ENCODE data around the gene MYL4.

- TF ChIP-seq, protein P1, sequence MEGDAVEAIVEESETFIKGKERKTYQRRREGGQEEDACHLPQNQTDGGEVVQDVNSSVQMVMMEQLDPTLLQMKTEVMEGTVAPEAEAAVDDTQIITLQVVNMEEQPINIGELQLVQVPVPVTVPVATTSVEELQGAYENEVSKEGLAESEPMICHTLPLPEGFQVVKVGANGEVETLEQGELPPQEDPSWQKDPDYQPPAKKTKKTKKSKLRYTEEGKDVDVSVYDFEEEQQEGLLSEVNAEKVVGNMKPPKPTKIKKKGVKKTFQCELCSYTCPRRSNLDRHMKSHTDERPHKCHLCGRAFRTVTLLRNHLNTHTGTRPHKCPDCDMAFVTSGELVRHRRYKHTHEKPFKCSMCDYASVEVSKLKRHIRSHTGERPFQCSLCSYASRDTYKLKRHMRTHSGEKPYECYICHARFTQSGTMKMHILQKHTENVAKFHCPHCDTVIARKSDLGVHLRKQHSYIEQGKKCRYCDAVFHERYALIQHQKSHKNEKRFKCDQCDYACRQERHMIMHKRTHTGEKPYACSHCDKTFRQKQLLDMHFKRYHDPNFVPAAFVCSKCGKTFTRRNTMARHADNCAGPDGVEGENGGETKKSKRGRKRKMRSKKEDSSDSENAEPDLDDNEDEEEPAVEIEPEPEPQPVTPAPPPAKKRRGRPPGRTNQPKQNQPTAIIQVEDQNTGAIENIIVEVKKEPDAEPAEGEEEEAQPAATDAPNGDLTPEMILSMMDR (conservative IDR thresholded peaks at IDR 0.05; ENCODE audit: low read depth, low read length): no peak
- TF ChIP-seq EZH2phosphoT487 (IDR thresholded peaks at IDR 0.05; ENCODE audit: borderline replicate concordance, low read length) (no peak), EZH2 (IDR thresholded peaks at IDR 0.05; ENCODE audit: low read length, unreplicated experiment) (no peak)
Measured at GRCh38 chr17:47242648-47243047, 33.5 kb downstream of the MYL4 start.

Data from PC-3 (cell line).